Neural cell (in vitro differentiated cells): ENCODE results near the gene ALK. TPM values are rescaled to one million over a fixed set of nuclear protein-coding genes. Genes with fewer than 3 reads are reported as not detected.

Experiments
- H2AFZ ChIP-seq: fragments of 200-600, 300-800 bp; sonication (generic), shearing (Covaris generic); 2 replicates; pipeline ENCODE4 v1.6.0; 2014; ENCODE audit warnings: low read depth, mild to moderate bottlenecking, antibody characterized with exemption, low read length, moderate library complexity
- H3F3A ChIP-seq: fragments of 200-600 bp; shearing (Covaris generic); 2 replicates; pipeline ENCODE4 v1.6.1; 2016; ENCODE audit warnings: mild to moderate bottlenecking, moderate library complexity, mixed read lengths, antibody characterized with exemption, low read length; ENCODE audit not compliant: insufficient read depth, poor library complexity, severe bottlenecking
- H3K27ac ChIP-seq: fragments of 200-600, 300-800 bp; sonication (generic), shearing (Covaris generic); 2 replicates; pipeline ENCODE4 v1.5.1; 2014; ENCODE audit warnings: mild to moderate bottlenecking, low read length, moderate library complexity
- H3K27me3 ChIP-seq: fragments of 300-800, 200-600 bp; sonication (generic), shearing (Covaris generic); 2 replicates; pipeline ENCODE4 v1.6.0; 2014; ENCODE audit warnings: mild to moderate bottlenecking, low read depth, low read length, moderate library complexity; ENCODE audit not compliant: insufficient read depth
- H3K36me3 ChIP-seq: fragments of 300-800, 200-600 bp; sonication (generic), shearing (Covaris generic); 2 replicates; pipeline ENCODE4 v1.5.1; 2014; ENCODE audit warnings: mild to moderate bottlenecking, antibody characterized with exemption, low read length, moderate library complexity; ENCODE audit not compliant: insufficient read depth
- H3K4me2 ChIP-seq: fragments of 300-800, 200-600 bp; sonication (generic), shearing (Covaris generic); 2 replicates; pipeline ENCODE4 v1.6.0; 2014; ENCODE audit warnings: mild to moderate bottlenecking, low read length
- H3K4me3 ChIP-seq: fragments of 300-800, 200-600 bp; sonication (generic), shearing (Covaris generic); 2 replicates; pipeline ENCODE4 v1.5.1; 2014; ENCODE audit warnings: mild to moderate bottlenecking, low read length, moderate library complexity
- H3K79me2 ChIP-seq: fragments of 200-600 bp; shearing (Covaris generic); replicated peaks from 2 replicates; pipeline ENCODE4 v1.6.0; 2014; ENCODE audit warnings: mild to moderate bottlenecking, low read length, moderate library complexity; ENCODE audit not compliant: insufficient read depth
- H3K9ac ChIP-seq: fragments of 300-800, 200-600 bp; sonication (generic), shearing (Covaris generic); 2 replicates; pipeline ENCODE4 v1.6.1; 2016; ENCODE audit warnings: mild to moderate bottlenecking, low read length, mixed read lengths
- H3K9me2 ChIP-seq: fragments of 200-600 bp; shearing (Covaris generic); 2 replicates; pipeline ENCODE4 v1.6.1; 2016; ENCODE audit warnings: mild to moderate bottlenecking, low read length, mixed read lengths; ENCODE audit not compliant: insufficient read depth
- H3K9me3 ChIP-seq: fragments of 200-600, 300-800 bp; sonication (generic), shearing (Covaris generic); 2 replicates; pipeline ENCODE4 v1.6.1; 2016; ENCODE audit warnings: mild to moderate bottlenecking, mixed run types, low read length, moderate library complexity, mixed read lengths
- H4K20me1 ChIP-seq: fragments of 200-600 bp; shearing (Covaris generic); 2 replicates; pipeline ENCODE4 v1.6.1; 2016; ENCODE audit warnings: mild to moderate bottlenecking, mixed run types; ENCODE audit not compliant: insufficient read depth
- CTCF ChIP-seq: fragments of 450-650 bp; IDR thresholded peaks from 2 replicates; pipeline ENCODE4 v1.5.1; 2014; ENCODE audit warnings: antibody characterized with exemption, mild to moderate bottlenecking, moderate library complexity; ENCODE audit not compliant: poor library complexity, severe bottlenecking
- EP300 ChIP-seq: fragments of 450-650 bp; conservative IDR thresholded peaks from 2 replicates; pipeline ENCODE4 v1.6.1; 2014; ENCODE audit warnings: antibody characterized with exemption, mild to moderate bottlenecking, moderate library complexity; ENCODE audit not compliant: poor library complexity, severe bottlenecking
- EZH2 ChIP-seq: fragments of 200-600, 300-800 bp; shearing (Covaris generic), sonication (generic); IDR thresholded peaks from 2 replicates; pipeline ENCODE4 v1.6.1; 2014; ENCODE audit warnings: antibody characterized with exemption, low read length, borderline replicate concordance, mild to moderate bottlenecking; ENCODE audit not compliant: insufficient read depth, poor library complexity, severe bottlenecking
- MXI1 ChIP-seq: fragments of 450-650 bp; conservative IDR thresholded peaks from 2 replicates; pipeline ENCODE4 v1.6.1; 2014; ENCODE audit warnings: antibody characterized with exemption, mild to moderate bottlenecking; ENCODE audit not compliant: poor library complexity, severe bottlenecking
- POLR2AphosphoS5 ChIP-seq: IDR thresholded peaks from 2 replicates; pipeline ENCODE4 v1.6.1; 2012
- RAD21 ChIP-seq: fragments of 450-650 bp; conservative IDR thresholded peaks from 2 replicates; pipeline ENCODE4 v1.6.1; 2014; ENCODE audit warnings: antibody characterized with exemption, mild to moderate bottlenecking, moderate library complexity
- SMC3 ChIP-seq: fragments of 450-650 bp; conservative IDR thresholded peaks from 2 replicates; pipeline ENCODE4 v1.6.1; 2014; ENCODE audit warnings: antibody characterized with exemption, mild to moderate bottlenecking, moderate library complexity; ENCODE audit not compliant: poor library complexity
- TAF1 ChIP-seq: IDR thresholded peaks from 2 replicates; pipeline ENCODE4 v1.6.1; 2012; ENCODE audit warnings: low read depth
- polyA plus RNA-seq: library from polyadenylated mRNA; depleted of rRNA; stranded (reverse); fragments of >200 nt; gene quantifications from 2 replicates; pipeline ENCODE4 v1.2.3, GENCODE V29; 2014
- TF ChIP-seq, protein P1 (sequence below): IDR thresholded peaks from 2 replicates; pipeline ENCODE4 v1.6.1; 2012; ENCODE audit warnings: borderline replicate concordance

The ALK gene
- polyA plus RNA-seq, 1 donor from 2014 or later: 7.1 TPM

DNA sequence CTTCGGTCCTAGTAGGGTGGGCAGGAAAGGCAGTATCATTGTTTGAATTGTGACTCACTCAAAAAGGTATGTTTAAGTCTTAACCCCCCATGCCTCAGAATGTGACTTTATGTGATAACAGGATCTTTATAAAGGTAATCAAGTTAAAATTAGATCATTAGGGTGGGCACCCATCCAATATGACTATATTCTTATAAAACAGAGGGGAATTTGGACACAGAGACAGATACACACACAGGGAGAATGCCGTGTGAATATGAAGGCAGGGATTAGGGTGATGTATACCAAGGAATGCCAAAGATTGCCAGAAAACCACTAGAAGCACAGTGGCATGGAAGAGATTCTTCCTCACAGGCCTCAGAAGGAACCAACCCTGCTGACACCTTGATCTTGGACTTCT is 524.3 kb downstream of the ALK start:
- TF ChIP-seq POLR2AphosphoS5 (no peak), EZH2 (no peak), TAF1 (no peak), SMC3 (no peak), EP300 (no peak), MXI1 (no peak), CTCF (no peak), RAD21 (no peak)
- TF ChIP-seq, protein P1, sequence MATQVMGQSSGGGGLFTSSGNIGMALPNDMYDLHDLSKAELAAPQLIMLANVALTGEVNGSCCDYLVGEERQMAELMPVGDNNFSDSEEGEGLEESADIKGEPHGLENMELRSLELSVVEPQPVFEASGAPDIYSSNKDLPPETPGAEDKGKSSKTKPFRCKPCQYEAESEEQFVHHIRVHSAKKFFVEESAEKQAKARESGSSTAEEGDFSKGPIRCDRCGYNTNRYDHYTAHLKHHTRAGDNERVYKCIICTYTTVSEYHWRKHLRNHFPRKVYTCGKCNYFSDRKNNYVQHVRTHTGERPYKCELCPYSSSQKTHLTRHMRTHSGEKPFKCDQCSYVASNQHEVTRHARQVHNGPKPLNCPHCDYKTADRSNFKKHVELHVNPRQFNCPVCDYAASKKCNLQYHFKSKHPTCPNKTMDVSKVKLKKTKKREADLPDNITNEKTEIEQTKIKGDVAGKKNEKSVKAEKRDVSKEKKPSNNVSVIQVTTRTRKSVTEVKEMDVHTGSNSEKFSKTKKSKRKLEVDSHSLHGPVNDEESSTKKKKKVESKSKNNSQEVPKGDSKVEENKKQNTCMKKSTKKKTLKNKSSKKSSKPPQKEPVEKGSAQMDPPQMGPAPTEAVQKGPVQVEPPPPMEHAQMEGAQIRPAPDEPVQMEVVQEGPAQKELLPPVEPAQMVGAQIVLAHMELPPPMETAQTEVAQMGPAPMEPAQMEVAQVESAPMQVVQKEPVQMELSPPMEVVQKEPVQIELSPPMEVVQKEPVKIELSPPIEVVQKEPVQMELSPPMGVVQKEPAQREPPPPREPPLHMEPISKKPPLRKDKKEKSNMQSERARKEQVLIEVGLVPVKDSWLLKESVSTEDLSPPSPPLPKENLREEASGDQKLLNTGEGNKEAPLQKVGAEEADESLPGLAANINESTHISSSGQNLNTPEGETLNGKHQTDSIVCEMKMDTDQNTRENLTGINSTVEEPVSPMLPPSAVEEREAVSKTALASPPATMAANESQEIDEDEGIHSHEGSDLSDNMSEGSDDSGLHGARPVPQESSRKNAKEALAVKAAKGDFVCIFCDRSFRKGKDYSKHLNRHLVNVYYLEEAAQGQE: no peak
- no peak overlapping the region for H3K4me2 ChIP-seq
- no peaks in the 10 kb centered on the region for H3F3A ChIP-seq

GRCh38 chr2:29394981-29395350 is 526.4 kb downstream of the ALK start:
- no peak overlapping the region for H3K4me2 ChIP-seq
- H3K27me3 ChIP-seq: no peaks in the 10 kb centered on the region
- no peak overlapping the region for H3K4me3 ChIP-seq
- no peaks in the 10 kb centered on the region for H3F3A ChIP-seq
- no peak overlapping the region for H3K27ac ChIP-seq
- TF ChIP-seq, protein P1: no peak
- TF ChIP-seq RAD21 (no peak), MXI1 (no peak), SMC3 (no peak), EP300 (no peak)
- no peak overlapping the region for H2AFZ ChIP-seq
- H3K9me2 ChIP-seq: no peaks in the 10 kb centered on the region
- no peaks in the 10 kb centered on the region for H3K9me3 ChIP-seq
- H3K9ac ChIP-seq: no peak overlapping the region
- H4K20me1 ChIP-seq: no peaks in the 10 kb centered on the region
- H3K79me2 ChIP-seq: no peaks in the 10 kb centered on the region
- H3K36me3 ChIP-seq: no peaks in the 10 kb centered on the region

More for the DNA sequence above, 524.3 kb downstream of the ALK start:
- no peaks in the 10 kb centered on the region for H4K20me1 ChIP-seq
- H3K27me3 ChIP-seq: no peaks in the 10 kb centered on the region
- no peak overlapping the region for H3K27ac ChIP-seq
- H3K36me3 ChIP-seq: no peaks in the 10 kb centered on the region
- H3K9ac ChIP-seq: no peak overlapping the region
- no peak overlapping the region for H2AFZ ChIP-seq
- H3K4me3 ChIP-seq: no peak overlapping the region
- H3K9me2 ChIP-seq: no peaks in the 10 kb centered on the region
- no peaks in the 10 kb centered on the region for H3K79me2 ChIP-seq
- H3K9me3 ChIP-seq: no peaks in the 10 kb centered on the region
